ENCODE results near the gene MYPN.
A peak's percentile ranks its signal among the peaks of the same experiment; 100 is the strongest.
"Not testable (repeated sequence)": the region's sequence is repeated elsewhere in the genome, so short reads cannot be mapped to it uniquely, and the experiment has no call there.

Gene MYPN

DNA sequence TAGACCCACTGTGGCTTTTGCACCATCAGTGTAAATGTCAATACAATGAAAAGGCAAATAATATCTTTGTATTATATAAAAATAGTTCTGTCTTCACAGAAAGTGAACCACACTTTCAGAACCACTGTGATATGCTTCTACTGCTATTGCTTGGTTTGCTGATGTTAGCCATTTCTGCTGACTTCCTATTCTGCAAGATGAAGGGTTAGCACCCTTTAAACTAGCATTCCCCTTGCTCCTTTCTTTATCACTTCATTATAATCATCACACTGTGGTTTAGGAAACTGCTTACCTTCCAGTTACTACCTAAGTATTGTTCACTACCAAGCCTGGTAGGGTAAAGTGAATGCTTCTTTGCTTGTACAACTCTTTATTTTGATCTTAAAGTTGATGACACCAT, 29.2 kb downstream of the MYPN start:
- no peak for DNase-seq

DNA sequence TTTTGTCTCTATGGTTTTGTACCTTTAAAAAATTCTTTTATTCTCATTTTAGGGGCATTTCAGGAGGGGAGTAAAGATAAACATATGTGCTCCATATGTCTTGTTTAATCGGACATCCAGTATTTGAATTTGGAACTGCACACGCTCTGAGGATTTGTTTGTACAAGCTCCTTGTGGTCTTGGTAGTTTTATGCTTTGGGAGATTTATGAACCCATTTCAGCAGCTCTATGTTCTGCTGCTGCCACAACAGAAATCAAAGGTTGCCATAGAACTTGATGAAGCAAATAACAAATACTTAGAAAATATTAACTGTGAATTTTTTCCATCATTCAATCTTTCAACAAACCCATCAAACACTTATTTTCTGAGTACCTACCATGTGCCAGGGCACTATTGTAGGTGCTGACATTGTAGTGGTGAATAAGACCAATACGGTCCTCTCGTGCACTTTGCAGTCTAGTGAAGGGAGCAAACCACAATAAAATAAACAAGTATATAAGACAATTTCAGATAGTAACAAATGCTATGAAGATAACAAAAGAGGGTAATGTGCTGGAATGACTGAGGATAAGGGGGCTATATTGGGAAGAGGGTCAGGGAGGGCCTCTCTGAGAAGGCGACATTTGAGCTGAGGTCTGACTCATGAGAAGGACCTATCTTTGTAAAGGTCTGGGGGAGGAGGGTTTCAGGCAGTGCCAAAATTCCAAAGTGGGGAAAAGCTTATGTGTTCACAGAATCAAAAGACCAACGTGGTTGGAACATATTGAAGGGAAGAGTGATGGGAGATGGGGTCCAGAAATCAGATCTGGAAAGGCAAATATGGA, 30.4 kb downstream of the MYPN start:
- no peak for DNase-seq

DNA sequence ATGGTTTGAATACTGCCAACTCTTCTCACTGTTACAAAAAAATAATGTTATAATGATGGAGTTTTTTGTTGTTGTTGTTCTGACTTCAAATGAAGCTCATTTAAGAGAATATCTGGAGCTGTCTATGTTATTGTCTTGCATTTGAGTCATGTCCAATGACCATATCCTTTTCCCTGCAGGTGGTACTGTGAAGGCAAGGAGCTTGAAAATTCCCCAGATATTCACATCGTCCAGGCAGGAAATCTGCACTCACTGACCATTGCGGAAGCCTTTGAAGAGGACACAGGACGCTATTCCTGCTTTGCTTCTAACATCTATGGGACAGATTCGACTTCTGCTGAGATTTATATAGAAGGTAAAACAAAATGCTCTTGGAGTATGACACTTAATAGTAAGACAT, 33.5 kb downstream of the MYPN start:
- no peak for DNase-seq

DNA sequence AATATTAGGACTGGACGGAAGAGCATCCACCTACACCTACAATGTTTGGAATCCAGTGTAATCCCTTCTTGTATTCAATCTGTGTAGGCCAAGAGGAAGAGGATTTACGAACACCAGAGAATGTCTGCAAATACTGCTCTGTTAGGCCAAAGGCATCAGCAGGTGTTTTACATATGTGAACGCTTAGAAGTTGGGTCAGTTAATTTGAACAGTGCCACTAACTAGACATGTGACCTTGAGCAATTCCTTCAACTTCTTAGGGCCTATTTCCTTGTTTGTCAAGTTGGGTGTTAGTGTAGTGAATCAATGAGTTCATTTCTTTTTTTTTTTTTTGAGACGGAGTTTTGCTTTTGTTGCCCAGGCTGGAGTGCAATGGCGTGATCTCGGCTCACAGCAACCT, 35.4 kb downstream of the MYPN start:
- DNase-seq: no peak

DNA sequence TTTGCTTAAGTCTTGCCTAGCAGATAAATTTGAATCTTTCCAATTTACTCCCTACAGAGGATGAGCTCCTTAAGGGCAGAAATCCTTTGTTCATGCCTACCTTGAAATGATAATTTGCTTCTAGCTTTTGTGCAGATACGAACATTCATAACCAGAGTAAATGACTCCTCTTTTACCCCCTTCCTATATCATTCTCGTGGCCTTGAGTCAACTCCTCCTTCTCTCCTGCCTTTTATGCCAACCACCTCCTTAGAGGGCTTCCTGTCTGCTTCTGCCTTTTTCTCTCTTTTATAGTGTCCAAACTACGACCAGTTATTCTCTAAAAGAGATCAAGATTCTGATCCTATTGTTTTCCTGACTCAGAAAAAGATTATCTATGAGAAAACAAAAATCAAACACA, 36.4 kb downstream of the MYPN start:
- DNase-seq: no peak

DNA sequence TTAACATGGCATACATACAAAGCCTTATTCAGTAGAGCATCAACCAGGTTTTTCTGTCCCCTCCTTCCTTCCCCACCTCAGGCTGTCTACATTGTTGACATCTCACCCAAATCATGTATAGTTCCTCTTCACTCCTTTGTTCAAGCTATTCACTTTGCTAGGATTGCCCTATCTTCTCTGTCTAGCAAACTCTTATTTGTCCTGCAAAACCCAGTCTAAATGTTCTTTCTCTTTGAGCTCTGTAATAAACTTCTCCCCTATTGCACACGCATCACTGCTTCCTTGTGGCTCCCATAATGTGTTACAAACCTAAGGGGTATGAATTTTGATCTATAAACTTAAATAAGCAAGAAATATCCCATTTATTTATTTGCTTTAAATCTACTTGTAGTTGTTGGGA, 36.8 kb downstream of the MYPN start:
- DNase-seq: no peak

DNA sequence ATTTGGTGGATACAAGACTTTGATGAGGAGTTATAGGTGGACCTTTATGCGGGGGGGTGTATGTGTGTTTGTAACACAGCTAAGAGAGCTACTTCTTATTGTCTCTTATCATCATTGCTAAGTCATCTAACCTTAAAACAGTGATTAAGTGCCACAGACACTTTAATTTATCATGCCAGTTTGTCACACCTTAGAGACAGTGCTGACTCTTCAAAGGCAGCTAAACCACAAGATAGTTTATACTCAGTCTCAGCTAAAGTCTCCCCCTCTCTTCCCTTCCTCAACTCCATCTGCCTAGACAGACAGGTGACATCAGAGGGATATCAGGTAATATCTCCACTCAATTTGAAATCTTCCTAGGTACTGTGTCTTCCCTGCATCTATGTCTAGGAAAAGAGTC, 42.2 kb downstream of the MYPN start:
- DNase-seq: no peak

DNA sequence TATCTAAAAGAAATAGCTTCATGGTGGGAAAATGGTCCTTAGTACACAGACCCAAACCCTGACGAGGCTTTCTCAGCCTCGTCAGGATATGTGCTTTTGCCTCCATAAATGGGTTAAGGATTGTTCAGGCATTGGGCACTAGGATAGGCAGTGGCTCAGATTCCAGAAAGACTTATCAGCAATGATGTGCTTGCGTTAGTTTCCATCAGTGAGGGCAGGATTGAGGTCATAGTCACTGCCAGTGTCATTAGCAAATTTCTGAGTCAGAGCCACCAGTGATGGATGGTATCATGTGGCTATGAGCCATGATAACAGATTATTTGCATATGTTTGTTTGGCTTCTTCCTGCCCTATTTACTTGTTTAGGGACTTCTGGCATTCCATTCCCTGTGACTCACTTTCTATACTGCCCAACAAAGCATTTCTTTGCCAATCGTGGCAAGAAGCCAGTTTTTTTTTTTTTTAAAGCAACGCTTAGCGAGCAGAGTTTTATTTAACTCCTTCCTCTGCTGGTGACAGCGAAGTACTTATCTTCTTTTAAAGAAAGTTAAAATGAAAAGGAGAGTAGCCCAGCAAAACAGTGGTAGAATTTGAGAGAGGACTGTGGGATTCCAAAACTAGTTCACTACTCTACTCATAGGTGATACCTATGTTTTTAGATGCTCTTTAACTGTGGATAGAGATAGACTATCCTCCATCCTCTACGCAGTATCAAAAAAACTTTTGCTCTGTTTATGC, 44.4 kb downstream of the MYPN start:
- DNase-seq: peak; percentile 63

DNA sequence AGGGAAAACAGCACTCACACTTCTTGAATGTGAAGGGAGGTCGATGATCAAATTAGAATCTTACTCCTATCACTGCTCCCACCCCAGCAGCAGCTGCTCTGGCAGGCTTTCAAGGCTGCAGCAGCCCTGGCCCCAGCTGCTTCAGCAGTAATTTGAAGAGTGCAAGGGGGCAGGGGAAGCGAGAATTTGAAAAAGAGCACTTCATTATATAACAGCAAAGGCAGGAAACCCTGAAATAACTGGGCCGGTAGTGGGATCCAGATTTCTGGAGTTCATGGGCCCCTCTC, 44.9 kb downstream of the MYPN start:
- DNase-seq: peak; percentile 67

DNA sequence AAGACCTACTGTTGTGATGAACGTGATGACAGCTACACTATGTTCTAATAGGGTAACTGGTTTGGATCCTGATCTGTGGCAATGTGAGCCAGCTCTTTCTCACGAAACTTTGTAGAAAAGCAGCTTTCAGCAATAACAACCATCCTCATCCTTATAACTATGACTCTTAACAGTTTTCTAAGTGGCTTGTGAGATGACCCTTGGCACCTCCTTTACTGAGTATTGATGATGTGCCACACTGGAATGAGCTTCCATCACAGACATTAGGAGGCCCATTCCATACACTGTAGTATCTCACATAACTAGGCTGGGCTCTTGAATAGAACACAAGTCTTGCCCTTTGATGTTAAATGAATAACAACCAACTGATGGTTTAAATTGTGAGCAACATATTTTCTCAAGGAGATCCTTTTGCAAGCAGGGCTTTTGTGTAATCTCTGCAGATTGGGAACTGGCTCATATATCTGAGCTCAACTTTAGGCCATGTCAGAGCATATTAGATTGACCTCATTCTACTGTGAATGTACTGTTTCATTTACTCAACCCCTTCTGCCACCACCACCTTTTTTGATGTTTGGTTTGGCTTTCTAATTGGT, 46.4 kb downstream of the MYPN start:
- no peak for DNase-seq

DNA sequence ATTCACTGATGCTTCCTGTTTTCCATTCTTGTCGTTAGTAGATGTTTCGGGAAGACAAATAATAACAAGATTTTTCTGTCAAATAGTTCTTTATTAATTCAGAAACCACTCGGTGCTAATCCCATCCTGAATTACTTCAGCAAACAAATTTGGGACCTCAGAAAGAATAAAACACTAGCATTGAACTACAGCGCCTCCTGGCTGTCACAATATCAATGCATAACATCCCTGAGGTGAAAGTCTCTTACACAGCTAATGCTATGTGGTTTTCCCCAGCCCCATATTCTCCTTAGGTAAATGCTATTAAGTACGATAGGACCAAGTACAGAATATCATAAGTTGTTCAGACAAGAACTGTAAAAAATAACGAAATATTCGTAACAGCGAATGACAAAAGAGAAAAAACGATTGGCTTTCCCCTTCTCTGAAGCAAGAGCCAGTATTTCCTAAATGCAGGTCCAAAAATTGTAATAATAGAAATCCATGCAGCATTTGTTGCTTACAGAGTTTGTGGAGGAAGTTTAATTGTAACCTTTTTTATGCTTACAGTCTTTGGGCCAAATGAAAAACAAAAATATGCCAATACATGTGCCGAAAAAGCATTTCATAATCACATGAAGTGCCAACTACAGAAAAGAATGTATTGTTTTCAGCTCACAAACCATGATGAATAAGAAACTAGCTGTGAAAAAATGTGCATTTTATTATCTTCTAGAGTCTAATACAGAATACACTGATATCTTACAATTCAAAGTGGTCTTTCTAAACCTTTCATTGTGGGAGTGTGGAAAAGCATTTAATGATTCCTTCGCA, 47.3 kb downstream of the MYPN start:
- DNase-seq: peak; percentile 13

DNA sequence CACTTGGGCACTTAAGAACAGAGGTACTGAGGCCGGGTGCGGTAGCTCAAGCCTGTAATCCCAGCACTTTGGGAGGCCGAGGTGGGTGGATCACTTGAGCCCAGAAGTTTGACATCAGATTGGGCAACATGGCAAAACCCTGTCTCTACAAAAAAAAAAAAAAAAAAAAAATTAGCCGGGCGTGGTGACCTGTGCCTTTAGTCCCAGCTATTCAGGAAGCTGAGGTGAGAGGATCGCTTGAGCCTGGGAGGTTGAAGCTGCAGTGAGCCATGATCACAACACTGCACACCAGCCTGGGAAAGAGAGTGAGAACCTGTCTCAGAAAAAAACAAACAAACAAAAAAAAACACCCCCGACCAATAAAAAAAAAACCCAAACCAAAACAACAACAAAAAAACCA, 48.2 kb downstream of the MYPN start:
- not testable (repeated sequence) for DNase-seq

DNA sequence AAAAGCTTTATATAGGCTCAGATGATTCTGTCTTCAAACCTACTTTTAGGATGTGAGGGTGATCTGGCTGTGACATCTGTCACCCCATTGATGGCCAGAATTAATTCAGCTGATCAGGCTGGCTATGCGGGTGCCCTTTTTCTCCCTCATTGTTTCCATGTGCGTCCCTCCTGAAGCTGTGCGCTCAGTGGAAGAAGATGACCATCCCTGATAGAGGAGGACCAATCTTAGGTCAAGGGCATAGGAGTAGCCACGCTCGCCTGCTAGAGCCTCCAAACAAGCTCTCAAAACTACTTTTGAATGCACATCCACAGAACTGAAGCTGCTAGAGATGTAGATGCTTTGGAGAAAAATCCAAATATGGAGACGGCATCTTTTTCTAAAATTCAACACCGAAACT, 48.7 kb downstream of the MYPN start:
- no peak for DNase-seq

DNA sequence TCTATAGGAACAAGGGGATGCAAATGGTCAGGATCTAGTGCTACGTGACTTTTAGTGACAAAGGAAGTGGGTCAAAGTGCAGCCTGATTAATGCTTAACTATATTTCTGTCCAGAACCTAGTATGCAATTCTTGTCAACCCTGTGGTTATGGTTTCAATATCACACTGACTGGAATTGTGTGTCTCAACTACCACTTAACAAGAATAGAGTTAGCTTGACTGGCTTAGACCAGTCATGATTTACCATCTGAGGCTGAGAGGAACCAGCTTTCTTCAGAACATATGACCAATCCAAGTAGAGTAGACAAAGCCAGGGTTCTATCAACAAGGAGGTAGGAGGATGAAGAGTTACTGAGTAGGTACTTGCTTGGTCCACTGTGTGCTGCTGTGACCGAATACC, 54.4 kb downstream of the MYPN start:
- no peak for DNase-seq

DNA sequence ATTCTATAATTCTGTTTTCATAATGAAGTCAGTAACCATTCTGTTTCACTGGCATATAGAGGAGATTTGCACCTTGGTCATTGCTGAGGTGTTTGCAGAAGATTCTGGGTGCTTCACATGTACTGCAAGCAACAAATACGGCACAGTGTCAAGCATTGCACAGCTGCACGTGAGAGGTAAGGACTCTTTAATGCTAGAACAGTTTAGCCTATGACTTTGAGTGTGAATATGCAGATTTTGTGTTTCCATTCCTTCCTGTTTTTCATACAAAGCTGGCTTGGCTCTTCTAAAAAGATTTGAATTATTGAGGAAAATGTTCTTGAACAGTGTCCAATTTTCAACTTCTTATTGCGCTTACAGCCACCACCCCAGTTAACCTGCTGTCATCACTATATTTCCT, 56.4 kb downstream of the MYPN start:
- DNase-seq: no peak

DNA sequence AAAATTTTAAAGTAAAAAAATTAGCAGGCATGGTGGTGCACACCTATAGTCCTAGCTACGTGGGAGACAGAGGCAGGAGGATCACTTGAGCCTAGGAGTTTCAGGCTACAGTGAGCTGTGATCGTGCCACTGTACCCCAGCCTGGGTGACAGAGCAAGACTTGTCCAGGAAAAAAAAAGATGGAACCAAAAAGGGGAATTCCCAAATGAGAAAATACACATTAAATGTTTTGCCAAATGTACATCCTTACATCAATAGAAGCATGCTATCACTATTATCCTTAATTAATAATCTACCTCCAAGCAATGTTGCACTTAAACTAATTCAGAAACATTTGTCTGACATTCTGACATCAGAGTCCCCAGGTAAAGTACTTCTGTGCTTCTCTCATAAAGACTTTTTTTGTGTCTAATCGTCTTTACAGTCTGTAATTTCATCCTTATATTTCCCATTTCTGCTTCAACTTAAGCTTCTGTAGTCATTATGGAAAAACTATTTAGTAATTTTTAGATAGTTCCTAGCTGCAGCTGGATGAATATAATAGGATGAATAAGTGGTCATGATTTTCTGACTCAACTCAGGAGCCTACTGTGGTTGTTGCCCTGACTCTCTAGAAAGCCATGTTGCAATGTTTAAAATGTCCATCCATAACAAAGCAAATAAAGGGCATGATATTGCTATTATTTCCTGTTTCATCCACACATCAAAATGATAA, 57.7 kb downstream of the MYPN start:
- no peak for DNase-seq

DNA sequence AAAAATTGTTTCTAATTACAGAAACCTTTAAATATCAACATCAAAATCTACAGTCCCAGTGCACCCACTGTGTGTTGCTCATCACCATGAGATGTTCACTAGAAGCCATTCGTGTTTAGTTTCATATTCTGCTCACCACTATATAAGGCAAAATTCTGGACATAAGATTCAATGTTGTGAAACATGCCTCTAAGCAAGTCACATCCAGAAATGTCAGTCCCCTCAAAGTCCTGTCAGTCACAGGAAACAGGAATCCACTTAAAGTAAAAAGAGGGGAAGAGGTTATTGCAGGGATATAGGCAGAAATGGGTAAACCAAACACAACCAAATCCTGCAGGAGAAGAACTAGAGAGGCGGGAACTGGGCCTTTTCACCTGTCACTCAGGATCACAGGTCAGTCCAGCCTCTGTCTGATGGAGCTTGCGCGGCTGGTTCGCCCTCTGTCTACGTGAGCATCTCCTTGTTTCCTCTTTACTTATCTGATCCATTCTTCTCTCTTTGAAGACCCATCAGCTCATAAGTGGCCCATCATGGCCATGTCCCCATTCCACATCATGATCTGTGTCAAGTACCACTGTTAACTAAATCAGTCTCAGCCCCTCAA, 58.4 kb downstream of the MYPN start:
- no peak for DNase-seq

DNA sequence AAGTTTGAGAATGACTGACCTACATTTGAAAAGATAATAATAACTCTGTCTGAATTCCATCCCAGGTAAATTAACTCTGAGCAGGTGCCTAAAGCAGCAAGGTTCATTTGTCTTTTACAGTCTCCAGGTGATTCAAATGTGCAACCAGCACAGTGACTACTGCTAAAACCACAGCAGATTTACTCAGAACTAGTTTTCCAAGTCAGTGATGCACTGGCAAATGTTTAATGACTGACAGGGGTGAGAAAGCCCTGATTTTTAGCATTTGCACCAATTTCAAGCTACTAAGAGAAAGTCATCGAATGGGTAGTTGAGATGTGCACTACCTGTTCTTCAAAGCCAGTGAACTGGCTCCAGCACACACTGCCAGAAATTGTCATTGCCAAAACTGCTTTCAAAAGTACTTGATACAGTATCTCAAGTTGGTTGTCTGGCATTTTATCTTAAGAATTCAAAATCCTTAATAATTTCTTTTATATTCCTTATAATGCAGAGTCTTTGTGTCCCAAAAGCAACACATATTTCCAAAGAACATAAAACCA, 62.3 kb downstream of the MYPN start:
- DNase-seq: no peak

DNA sequence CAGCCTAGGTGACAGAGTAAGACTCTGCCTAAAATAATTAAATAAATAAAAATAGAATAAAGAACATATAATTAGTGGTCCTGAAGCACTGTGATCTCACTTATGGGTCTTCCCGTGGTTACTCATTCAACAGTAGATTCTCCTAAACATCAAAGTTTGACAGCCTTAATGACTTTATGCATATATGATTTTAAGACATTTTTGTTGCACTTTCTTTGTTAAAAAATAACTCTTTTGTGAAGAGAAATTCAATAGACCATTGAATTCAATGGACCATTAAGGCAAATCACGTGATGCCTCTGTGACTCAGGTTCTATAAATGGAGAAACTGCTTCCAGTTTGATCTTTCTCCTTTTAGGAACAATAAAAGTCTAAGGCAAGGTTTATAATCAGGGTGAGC, 63.0 kb downstream of the MYPN start:
- DNase-seq: no peak

DNA sequence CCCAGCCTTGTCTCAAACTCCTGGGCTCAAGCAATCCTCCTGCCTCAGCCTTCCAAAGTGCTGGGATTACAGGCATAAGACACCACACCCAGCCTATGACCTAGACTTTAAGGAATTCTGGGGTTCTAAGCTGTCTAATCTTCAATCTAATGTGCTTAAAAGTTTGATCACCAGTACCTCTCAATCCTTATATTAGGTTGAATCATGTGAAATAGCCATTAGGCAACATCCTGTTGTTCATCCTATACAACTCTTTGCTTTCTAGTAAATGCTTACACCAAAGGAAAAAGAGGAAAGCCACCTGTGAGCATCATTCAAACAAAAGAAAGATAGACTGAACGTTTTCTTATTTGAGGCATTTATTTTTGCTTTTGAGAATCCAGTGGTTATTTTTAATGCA, 66.7 kb downstream of the MYPN start:
- DNase-seq: no peak

DNA sequence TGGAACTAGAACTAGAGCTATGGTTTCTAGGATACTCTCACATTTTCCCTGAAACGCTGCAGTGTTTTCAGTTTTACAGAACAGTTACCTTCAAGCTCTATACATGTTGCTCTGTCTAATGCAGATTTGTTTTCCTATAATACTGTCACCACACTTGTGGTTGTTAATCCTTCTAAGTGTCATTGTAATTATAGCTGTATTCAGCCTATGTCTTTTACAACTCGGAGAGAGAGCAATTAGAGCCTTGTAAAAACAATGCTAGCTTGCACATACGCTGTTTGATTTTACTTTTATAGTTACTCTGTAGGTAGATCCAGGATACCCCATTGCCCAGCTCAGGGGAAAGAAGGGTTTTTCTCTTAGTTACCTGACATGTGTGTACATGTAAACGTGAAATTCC, 67.5 kb downstream of the MYPN start:
- no peak for DNase-seq

DNA sequence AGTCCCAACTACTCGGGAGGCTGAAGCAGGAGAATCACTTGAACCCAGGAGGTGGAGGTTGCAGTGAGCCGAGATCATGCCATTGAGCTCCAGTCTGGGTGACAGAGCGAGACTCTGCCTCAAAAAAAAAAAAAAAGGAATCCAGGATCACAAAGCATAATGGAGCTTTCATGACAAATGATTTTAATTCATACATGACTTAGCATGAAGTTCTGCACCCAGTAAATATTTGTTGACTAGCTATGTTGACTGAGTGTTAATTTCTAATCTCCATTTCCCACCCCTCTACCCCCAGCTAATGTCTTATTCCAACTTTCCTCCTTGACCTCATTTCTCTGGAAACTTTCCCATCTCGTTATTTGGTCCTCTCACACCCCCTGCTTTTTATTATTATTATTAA, 69.3 kb downstream of the MYPN start:
- DNase-seq: no peak

Measured in NCI-H1105 treated with DMSO at 0.1 percent for 48 hours (cell line).